Keratinocyte (primary cell): ENCODE data around the gene INSR. TPM values are rescaled to one million over a fixed set of nuclear protein-coding genes. Genes with fewer than 3 reads are reported as not detected.

Experiments
- DNase-seq: peaks from one replicate; pipeline ENCODE4 v3.0.0-alpha.2; 2011; ENCODE audit warnings: low read depth, missing footprints, low spot score
- FAIRE-seq: peaks from 2 replicates; lab custom pipeline; 2011; peaks lifted over from hg19 to GRCh38; lab: Jason Lieb, UNC
- H2AFZ ChIP-seq: 2 replicates; pipeline ENCODE4 v1.6.0; 2012; ENCODE audit warnings: low read length, control low read depth, inconsistent platforms; ENCODE audit not compliant: control insufficient read depth
- H3K27ac ChIP-seq: 2 replicates; pipeline ENCODE4 v1.5.1; 2011; ENCODE audit warnings: low read length; ENCODE audit not compliant: control insufficient read depth, insufficient read depth
- H3K27me3 ChIP-seq: 3 replicates; pipeline ENCODE4 v1.6.0; 2011; ENCODE audit warnings: low read length; ENCODE audit not compliant: control insufficient read depth, insufficient read depth; ENCODE audit errors: extremely low read depth
- H3K36me3 ChIP-seq, 2 experiments: 2 replicates in 1 of 2; 3 replicates in 1 of 2; pipeline ENCODE4 v1.5.1; 2011; ENCODE audit warnings: low read length in 2 of 2, mild to moderate bottlenecking in 1 of 2; ENCODE audit not compliant: control insufficient read depth in 2 of 2, insufficient read depth in 2 of 2; ENCODE audit errors: extremely low read depth in 1 of 2
- H3K4me1 ChIP-seq: 3 replicates; pipeline ENCODE4 v1.5.1; 2011; ENCODE audit warnings: low read length; ENCODE audit not compliant: control insufficient read depth, insufficient read depth; ENCODE audit errors: extremely low read depth
- H3K4me2 ChIP-seq: 3 replicates; pipeline ENCODE4 v1.6.0; 2011; ENCODE audit warnings: low read depth, low read length; ENCODE audit not compliant: control insufficient read depth, insufficient read depth; ENCODE audit errors: extremely low read depth
- H3K4me3 ChIP-seq, 3 experiments: fragments of 200-600 bp in 1 of 3; sonication (generic) in 1 of 3; 2 replicates in 2 of 3; 3 replicates in 1 of 3; pipeline ENCODE4 v1.5.1; 2011 to 2016; ENCODE audit warnings: low read length in 3 of 3, mild to moderate bottlenecking in 3 of 3, control low read depth in 2 of 3, inconsistent platforms in 1 of 3, low read depth in 1 of 3, mixed read lengths in 1 of 3, mixed run types in 1 of 3, moderate library complexity in 1 of 3; ENCODE audit not compliant: control insufficient read depth in 2 of 3, insufficient read depth in 2 of 3; ENCODE audit errors: extremely low read depth in 1 of 3
- H3K79me2 ChIP-seq: 2 replicates; pipeline ENCODE4 v1.6.0; 2012; ENCODE audit warnings: low read length; ENCODE audit not compliant: control insufficient read depth, insufficient read depth
- H3K9ac ChIP-seq: 3 replicates; pipeline ENCODE4 v1.6.0; 2011; ENCODE audit warnings: low read length; ENCODE audit not compliant: control insufficient read depth, insufficient read depth; ENCODE audit errors: extremely low read depth
- H3K9me1 ChIP-seq: 3 replicates; pipeline ENCODE4 v1.6.0; 2011; ENCODE audit warnings: low read length; ENCODE audit not compliant: control insufficient read depth, insufficient read depth; ENCODE audit errors: extremely low read depth
- H3K9me3 ChIP-seq: 2 replicates; pipeline ENCODE4 v1.5.1; 2012; ENCODE audit warnings: low read depth, low read length; ENCODE audit not compliant: control insufficient read depth
- H4K20me1 ChIP-seq: 3 replicates; pipeline ENCODE4 v1.6.0; 2011; ENCODE audit warnings: low read length; ENCODE audit not compliant: control insufficient read depth, insufficient read depth; ENCODE audit errors: extremely low read depth
- EZH2 ChIP-seq: IDR thresholded peaks from one replicate; pipeline ENCODE4 v1.6.1; 2012; ENCODE audit warnings: inconsistent platforms, mild to moderate bottlenecking, low read length, moderate library complexity
- dilution Hi-C: fragments of 300-500 bp; cut with MboI; formaldehyde crosslinking; loops from one replicate; pipeline ENCODE4 v1.7.0; 2020; ENCODE audit warnings: low sequenced_read_pairs; ENCODE audit not compliant: extremely low pct_ligation_motif_present
- polyA plus RNA-seq, 5 experiments: library from polyadenylated mRNA; depleted of rRNA in 3 of 5; stranded (reverse) in 3 of 5; stranded (forward) in 1 of 5; unstranded in 1 of 5; fragments of >200 nt; gene quantifications; 1 replicate in 1 of 5; 2 replicates in 3 of 5; 3 replicates in 1 of 5; pipeline versions ENCODE4 v1.2.1 to v1.2.3, GENCODE V29; 2011 to 2012; ENCODE audit warnings: missing spikeins in 2 of 5, low read depth in 1 of 5, low replicate concordance in 1 of 5
- TF ChIP-seq, protein P1 (sequence below), 3 experiments: IDR thresholded peaks in 1 of 3; conservative IDR thresholded peaks in 1 of 3; optimal IDR thresholded peaks in 1 of 3; 2 replicates in 2 of 3; 3 replicates in 1 of 3; pipeline versions ENCODE3 to v1.5.1; 2011; ENCODE audit warnings: low read length in 3 of 3, mild to moderate bottlenecking in 3 of 3, moderate library complexity in 2 of 3, control low read depth in 1 of 3, inconsistent platforms in 1 of 3; ENCODE audit not compliant: insufficient read depth in 2 of 3; ENCODE audit errors: extremely low read depth in 1 of 3

The INSR gene
- polyA plus RNA-seq, 1 donor (not counting 4 experiments of a cell fraction or from before 2014, with no cell fraction given) = 1.2 TPM

DNA sequence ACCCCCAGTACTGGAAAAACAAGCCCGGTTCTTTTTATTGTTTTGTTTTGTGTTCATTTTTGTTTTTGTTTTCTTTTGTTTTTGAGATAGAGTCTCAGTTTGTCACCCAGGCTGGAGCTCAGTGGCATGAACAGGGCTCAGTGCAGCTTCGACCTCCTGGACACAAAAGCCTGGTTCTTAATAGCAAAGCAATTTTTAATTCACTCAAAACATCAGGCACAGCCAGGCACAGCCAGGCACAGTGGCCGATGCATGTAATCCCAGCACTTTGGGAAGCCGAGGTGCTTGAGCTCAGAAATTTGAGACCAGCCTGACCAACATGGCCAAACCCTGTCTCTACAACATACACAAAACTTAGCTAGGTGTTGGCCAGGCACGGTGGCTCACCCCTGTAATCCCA, 30.7 kb downstream of the INSR start:
- Histone ChIP-seq H3K9me3 (no peaks in the 10 kb centered on the region), H4K20me1 (no peaks in the 10 kb centered on the region), H3K9ac (no peak overlapping the region), H3K4me3 (no peak overlapping the region), H3K27me3 (no peaks in the 10 kb centered on the region), H3K36me3 (no peaks in the 10 kb centered on the region), H2AFZ (no peak overlapping the region), H3K4me2 (no peak overlapping the region), H3K79me2 (no peaks in the 10 kb centered on the region), H3K9me1 (no peaks in the 10 kb centered on the region), H3K27ac (no peak overlapping the region), H3K4me1 (no peaks in the 10 kb centered on the region)
- dilution Hi-C loops = loop anchor here (10.0 kb wide), 1 partner anchor 71 kb away; no protein-coding TSS in a partner anchor
- FAIRE-seq = no peak
- no peak for TF ChIP-seq EZH2
- TF ChIP-seq, protein P1, sequence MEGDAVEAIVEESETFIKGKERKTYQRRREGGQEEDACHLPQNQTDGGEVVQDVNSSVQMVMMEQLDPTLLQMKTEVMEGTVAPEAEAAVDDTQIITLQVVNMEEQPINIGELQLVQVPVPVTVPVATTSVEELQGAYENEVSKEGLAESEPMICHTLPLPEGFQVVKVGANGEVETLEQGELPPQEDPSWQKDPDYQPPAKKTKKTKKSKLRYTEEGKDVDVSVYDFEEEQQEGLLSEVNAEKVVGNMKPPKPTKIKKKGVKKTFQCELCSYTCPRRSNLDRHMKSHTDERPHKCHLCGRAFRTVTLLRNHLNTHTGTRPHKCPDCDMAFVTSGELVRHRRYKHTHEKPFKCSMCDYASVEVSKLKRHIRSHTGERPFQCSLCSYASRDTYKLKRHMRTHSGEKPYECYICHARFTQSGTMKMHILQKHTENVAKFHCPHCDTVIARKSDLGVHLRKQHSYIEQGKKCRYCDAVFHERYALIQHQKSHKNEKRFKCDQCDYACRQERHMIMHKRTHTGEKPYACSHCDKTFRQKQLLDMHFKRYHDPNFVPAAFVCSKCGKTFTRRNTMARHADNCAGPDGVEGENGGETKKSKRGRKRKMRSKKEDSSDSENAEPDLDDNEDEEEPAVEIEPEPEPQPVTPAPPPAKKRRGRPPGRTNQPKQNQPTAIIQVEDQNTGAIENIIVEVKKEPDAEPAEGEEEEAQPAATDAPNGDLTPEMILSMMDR (optimal IDR thresholded peaks at IDR 0.05 in 1 of 3, IDR thresholded peaks at IDR 0.05 in 1 of 3, conservative IDR thresholded peaks at IDR 0.05 in 1 of 3; ENCODE audit: extremely low read depth in 1 of 3, insufficient read depth in 2 of 3, low read length in 3 of 3) = no peak
- no peak for DNase-seq

DNA sequence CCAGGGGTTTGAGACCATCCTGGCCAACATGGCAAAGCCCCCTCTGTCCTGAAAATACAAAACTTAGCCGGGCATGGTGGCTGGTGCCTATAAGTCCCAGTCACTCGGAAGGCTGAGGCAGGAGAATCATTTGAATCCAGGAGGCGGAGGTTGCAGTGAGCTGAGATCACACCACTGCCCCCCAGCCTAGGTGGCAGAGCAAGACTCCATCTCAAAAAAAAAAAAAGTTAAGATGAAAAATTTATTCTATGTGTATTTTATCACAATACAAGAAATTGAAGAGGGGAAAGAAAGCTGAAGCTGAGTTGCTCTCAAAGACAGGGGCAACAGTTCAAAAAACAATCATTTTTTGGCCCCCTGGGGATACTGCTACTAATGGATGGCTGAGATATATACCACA, 31.1 kb downstream of the INSR start:
- H3K27ac ChIP-seq = no peak overlapping the region
- H3K36me3 ChIP-seq = no peaks in the 10 kb centered on the region
- no peak for FAIRE-seq
- no peaks in the 10 kb centered on the region for H4K20me1 ChIP-seq
- DNase-seq = no peak
- no peak overlapping the region for H3K9ac ChIP-seq
- no peaks in the 10 kb centered on the region for H3K27me3 ChIP-seq
- dilution Hi-C loops = loop anchor here (10.0 kb wide), 1 partner anchor 72 kb away; no protein-coding TSS in a partner anchor
- H3K4me3 ChIP-seq = no peak overlapping the region
- no peaks in the 10 kb centered on the region for H3K79me2 ChIP-seq
- TF ChIP-seq, protein P1 (optimal IDR thresholded peaks at IDR 0.05 in 1 of 3, IDR thresholded peaks at IDR 0.05 in 1 of 3, conservative IDR thresholded peaks at IDR 0.05 in 1 of 3; ENCODE audit: extremely low read depth in 1 of 3, insufficient read depth in 2 of 3, low read length in 3 of 3) = no peak
- TF ChIP-seq EZH2 = no peak
- H3K4me2 ChIP-seq = no peak overlapping the region
- no peak overlapping the region for H2AFZ ChIP-seq
- H3K4me1 ChIP-seq = no peaks in the 10 kb centered on the region
- H3K9me3 ChIP-seq = no peaks in the 10 kb centered on the region
- H3K9me1 ChIP-seq = no peaks in the 10 kb centered on the region
